Natural killer cell (primary cell): Measurements from ENCODE around the gene CHRNG. TPM values are rescaled to one million over a fixed set of nuclear protein-coding genes. Genes with fewer than 3 reads are reported as not detected.

Source experiments
- ATAC-seq, 3 donors: fragments of 150-1000 bp in 2 of 3; fragments of 200-7000 bp in 1 of 3; cut with Tn5 transposase; 1 replicate in 1 of 3; 2 replicates in 2 of 3; pipeline ENCODE4 v1.10.0; 2021; ENCODE audit warnings: mild to moderate bottlenecking in 2 of 3, moderate library complexity in 2 of 3
- DNase-seq, 2 donors: peaks; one replicate each; pipeline versions ENCODE4 v3.0.0 to v3.0.0-alpha.2; 2013 to 2021; ENCODE audit warnings: mixed read lengths in 1 of 2
- H3K27ac ChIP-seq: one replicate; pipeline ENCODE4 v1.5.1; 2013; ENCODE audit warnings: mild to moderate bottlenecking, low read length
- H3K27me3 ChIP-seq: one replicate; pipeline ENCODE4 v1.6.1; 2013; ENCODE audit warnings: low read length; ENCODE audit not compliant: control insufficient read depth, insufficient read depth
- H3K36me3 ChIP-seq: one replicate; pipeline ENCODE4 v1.6.1; 2013; ENCODE audit warnings: low read length; ENCODE audit not compliant: control insufficient read depth, insufficient read depth
- H3K4me1 ChIP-seq: one replicate; pipeline ENCODE4 v1.6.1; 2013; ENCODE audit warnings: low read length; ENCODE audit not compliant: control insufficient read depth, insufficient read depth
- H3K4me3 ChIP-seq: one replicate; pipeline ENCODE4 v1.5.1; 2013; ENCODE audit warnings: low read length
- H3K9me3 ChIP-seq: one replicate; pipeline ENCODE4 v1.6.1; 2013; ENCODE audit warnings: low read length; ENCODE audit not compliant: control insufficient read depth, insufficient read depth
- H3K27ac Mint-ChIP-seq, 2 donors: one replicate each; pipeline ENCODE4 v1.8.0; 2022; ENCODE audit warnings: mild to moderate bottlenecking in 2 of 2, mixed read lengths in 2 of 2, moderate library complexity in 1 of 2
- H3K27me3 Mint-ChIP-seq, 2 donors: one replicate each; pipeline ENCODE4 v1.8.0; 2022; ENCODE audit warnings: low read depth in 2 of 2, mixed read lengths in 2 of 2
- H3K36me3 Mint-ChIP-seq: one replicate; pipeline ENCODE4 v1.8.0; 2022; ENCODE audit warnings: mixed read lengths
- H3K4me1 Mint-ChIP-seq, 2 donors: one replicate each; pipeline ENCODE4 v1.8.0; 2022; ENCODE audit warnings: mixed read lengths in 2 of 2
- H3K4me3 Mint-ChIP-seq: one replicate; pipeline ENCODE4 v1.8.0; 2022; ENCODE audit warnings: mild to moderate bottlenecking, moderate library complexity, mixed read lengths
- H3K9me3 Mint-ChIP-seq, 2 donors: one replicate each; pipeline ENCODE4 v1.8.0; 2022; ENCODE audit warnings: mixed read lengths in 2 of 2
- CTCF ChIP-seq: fragments of 200-600 bp; IDR thresholded peaks from one replicate; pipeline ENCODE4 v1.8.0; 2022; ENCODE audit warnings: antibody characterized with exemption
- WGBS: methylation state at CpG from one replicate; pipeline ENCODE4 v1.1.7; 2013; ENCODE audit warnings: missing lambda C conversion rate; ENCODE audit not compliant: insufficient coverage; 5-methylcytosine and 5-hydroxymethylcytosine counted together
- intact Hi-C: fragments of 100-400 bp; cut with micrococcal nuclease; formaldehyde crosslinking; loops from one replicate; pipeline ENCODE4 v1.14.2; 2022
- total RNA-seq, 4 donors: library from RNA; stranded (reverse); fragments of 120-200 nt in 1 of 4; gene quantifications; one replicate each; pipeline versions ENCODE4 v1.2.3 to v1.2.4, GENCODE V29; 2013 to 2022

CHRNG gene
- total RNA-seq, 3 donors from 2014 or later (not counting 1 experiment from before 2014, with no cell fraction given), result not detected

DNA sequence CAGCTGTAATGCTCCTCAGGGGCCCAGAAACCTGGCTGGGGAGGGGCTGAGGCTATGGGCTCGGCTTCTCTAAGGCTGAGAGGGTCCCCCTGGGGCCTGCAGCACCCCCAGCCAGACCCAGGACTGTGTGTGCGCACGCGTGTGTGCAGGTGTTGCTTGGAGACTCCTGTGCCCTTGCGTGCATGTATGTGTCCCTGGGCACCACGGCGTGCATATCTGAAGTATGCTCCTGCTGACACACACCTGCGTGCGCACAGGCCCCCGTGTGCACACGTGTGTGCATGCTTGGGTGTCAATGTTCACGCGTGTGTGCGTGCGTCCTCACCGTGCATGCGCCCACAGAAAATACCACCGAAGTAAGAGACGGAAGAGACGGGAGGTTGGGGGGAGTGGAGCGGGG, 37.0 kb upstream of the CHRNG start:
- 11% methylated on average over 16 of the region's 21 CpGs for WGBS
- no peak overlapping the region for H3K4me3 ChIP-seq
- no peaks in the 10 kb centered on the region for H3K9me3 ChIP-seq
- Mint-ChIP-seq H3K27ac (no peak overlapping the region), H3K27me3 (peaks cover 14 to 36% of the 10 kb centered on the region in 2 donors), H3K4me1 (peaks cover 0 to 8% of the 10 kb centered on the region in 2 donors), H3K4me3 (peak overlapping the region; percentile 45), H3K36me3 (no peaks in the 10 kb centered on the region), H3K9me3 (no peaks in the 10 kb centered on the region)
- H3K36me3 ChIP-seq, result no peaks in the 10 kb centered on the region
- peaks cover 17% of the 10 kb centered on the region for H3K27me3 ChIP-seq
- intact Hi-C loops, result no loop called here
- no peak overlapping the region for H3K27ac ChIP-seq
- peak; percentile 11 to 37 (median 26) for ATAC-seq
- peak in 1 of 2 donors; percentile 67 for DNase-seq
- H3K4me1 ChIP-seq, result peaks cover 3% of the 10 kb centered on the region
- TF ChIP-seq CTCF, result no peak

DNA sequence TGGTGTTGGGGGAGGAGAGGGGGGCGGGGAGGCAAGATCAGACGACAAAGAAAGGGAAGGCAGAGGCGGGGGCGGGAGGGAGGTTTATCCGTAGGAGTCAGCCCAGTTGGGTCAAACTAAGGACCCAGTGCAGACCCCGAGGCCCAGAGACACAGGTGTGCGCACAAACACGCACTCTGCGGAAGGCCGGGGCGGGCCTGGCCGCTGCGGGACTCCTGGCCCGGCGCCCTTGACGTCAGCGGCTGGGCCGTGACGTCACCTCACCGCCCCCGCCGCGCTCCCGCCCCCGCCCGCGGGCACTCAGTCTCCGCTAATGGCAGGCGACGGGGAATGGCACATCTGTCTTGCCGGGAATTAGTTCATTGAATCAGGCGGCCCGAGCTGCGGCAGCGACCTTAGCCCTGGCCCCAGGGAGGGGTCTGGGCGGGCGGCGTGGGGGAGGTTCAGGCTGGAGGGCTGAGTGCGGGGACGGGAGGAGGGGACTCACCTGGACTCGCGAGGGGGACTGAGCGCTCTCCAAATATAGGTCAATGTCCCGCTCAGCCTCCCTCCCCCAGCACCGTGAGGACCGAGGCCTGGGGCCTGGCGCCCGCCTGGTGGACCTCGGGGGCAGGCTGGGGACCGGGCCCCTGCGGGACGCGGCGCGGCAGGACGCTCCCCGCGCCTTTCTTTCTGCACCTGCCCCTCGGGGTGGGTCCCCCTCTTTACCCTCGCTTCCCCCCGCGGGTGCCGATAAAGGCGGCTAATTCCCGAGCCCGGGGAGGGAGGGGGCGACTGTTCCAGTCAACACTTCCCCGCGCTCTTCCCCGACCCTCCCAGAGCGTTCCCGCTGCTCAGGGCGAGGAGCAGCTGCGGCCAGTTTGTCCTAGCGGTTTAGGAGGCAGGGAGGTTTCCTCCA, 36.3 kb upstream of the CHRNG start:
- peaks cover 3% of the 10 kb centered on the region for H3K4me1 ChIP-seq
- Mint-ChIP-seq H3K4me3 (peak overlapping the region; percentile 9), H3K27me3 (peaks cover 14 to 39% of the 10 kb centered on the region in 2 donors), H3K9me3 (no peaks in the 10 kb centered on the region), H3K4me1 (peaks cover 0 to 8% of the 10 kb centered on the region in 2 donors), H3K27ac (no peak overlapping the region), H3K36me3 (no peaks in the 10 kb centered on the region)
- H3K27me3 ChIP-seq, result peaks cover 17% of the 10 kb centered on the region
- H3K27ac ChIP-seq, result no peak overlapping the region
- WGBS, result 2% methylated on average over 75 of the region's 75 CpGs
- H3K36me3 ChIP-seq, result no peaks in the 10 kb centered on the region
- no peak for TF ChIP-seq CTCF
- intact Hi-C loops, result no loop called here
- no peak overlapping the region for H3K4me3 ChIP-seq
- no peaks in the 10 kb centered on the region for H3K9me3 ChIP-seq
- ATAC-seq, result peak; percentile 34 to 77 (median 77)
- peak; percentile 28 to 69 for DNase-seq

DNA sequence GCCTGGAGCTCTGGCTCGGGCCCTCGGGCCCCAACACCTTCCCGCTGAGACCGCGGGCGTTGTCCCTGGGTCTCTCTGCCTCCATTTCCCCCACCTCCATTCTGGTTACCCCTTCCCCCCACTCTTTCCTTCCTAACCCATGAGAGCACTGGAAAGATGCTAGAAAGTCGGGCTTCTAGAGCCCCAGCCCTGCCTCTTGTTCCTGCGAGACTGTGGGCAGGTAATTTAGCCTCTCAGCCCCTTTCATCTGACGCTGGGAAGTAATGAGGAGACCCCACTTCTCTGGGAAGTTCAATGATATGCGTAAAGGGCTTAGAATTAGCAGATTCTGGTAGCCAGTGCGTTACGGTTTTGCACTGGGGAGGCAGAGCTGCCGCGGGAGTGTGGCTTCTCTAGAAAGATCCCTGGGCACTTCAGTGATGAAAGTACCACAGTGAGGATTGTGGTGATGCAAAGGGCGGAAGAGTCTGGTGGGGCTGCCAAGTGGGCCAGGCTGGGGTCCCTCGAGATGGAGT, 35.6 kb upstream of the CHRNG start:
- 16% methylated on average over 16 of the region's 16 CpGs for WGBS
- H3K27me3 Mint-ChIP-seq, result peaks cover 14 to 37% of the 10 kb centered on the region in 2 donors

More for the DNA sequence above, 35.6 kb upstream of the CHRNG start:
- no peak for ATAC-seq
- Histone ChIP-seq H3K4me3 (no peak overlapping the region), H3K27me3 (peaks cover 17% of the 10 kb centered on the region), H3K36me3 (no peaks in the 10 kb centered on the region), H3K9me3 (no peaks in the 10 kb centered on the region), H3K27ac (no peak overlapping the region), H3K4me1 (peaks cover 3% of the 10 kb centered on the region)
- peaks cover 0 to 8% of the 10 kb centered on the region in 2 donors for H3K4me1 Mint-ChIP-seq
- no peak for TF ChIP-seq CTCF
- intact Hi-C loops, result no loop called here
- no peaks in the 10 kb centered on the region for H3K36me3 Mint-ChIP-seq
- H3K27ac Mint-ChIP-seq, result no peak overlapping the region
- H3K9me3 Mint-ChIP-seq, result no peaks in the 10 kb centered on the region
- H3K4me3 Mint-ChIP-seq, result peak overlapping the region; percentile 9
- peak in 1 of 2 donors; percentile 8 for DNase-seq
